ENCODE data around the gene SPNS3.

The SPNS3 gene

DNA sequence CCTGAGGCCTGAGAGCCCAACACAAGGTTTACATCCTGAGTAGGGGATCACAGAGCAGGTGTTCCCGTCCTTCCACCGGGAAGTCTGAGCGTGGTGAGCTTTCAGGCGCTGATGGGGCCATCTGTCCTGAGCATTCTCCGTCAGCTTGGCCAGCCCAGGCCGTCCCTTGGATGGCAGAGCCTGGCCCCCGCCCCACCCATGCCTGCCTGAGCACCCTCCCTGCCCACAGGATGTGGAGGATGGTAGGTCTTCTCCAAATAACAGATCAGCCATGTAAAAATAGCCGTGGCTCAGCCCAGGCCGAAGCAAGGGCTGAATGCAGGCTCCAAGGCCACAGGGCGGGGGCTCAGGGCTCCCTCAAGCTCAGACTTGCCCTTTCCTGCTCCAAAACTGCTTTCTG lies 85.2 kb downstream of the SPNS3 start:
- TF ChIP-seq MYNN (tag by site-specific recombination; IDR thresholded peaks at IDR 0.05; ENCODE audit: borderline replicate concordance) = no peak
- no peak for TF ChIP-seq ZNF830 (tag by site-specific recombination; IDR thresholded peaks at IDR 0.05; ENCODE audit: low read depth)
- no peaks in the 10 kb centered on the region for H3K36me3 ChIP-seq (ENCODE audit: control insufficient read depth in 2 of 2, insufficient read depth in 1 of 2, low read length in 2 of 2)
- no peak overlapping the region for H3K4me3 ChIP-seq (ENCODE audit: low read depth, low read length)
- H3K4me1 ChIP-seq (ENCODE audit: control insufficient read depth, insufficient read depth, low read length) = no peaks in the 10 kb centered on the region
- no peaks in the 10 kb centered on the region for H3K9me3 ChIP-seq (ENCODE audit: control insufficient read depth, insufficient read depth, low read depth, low read length)
- ChIA-PET CTCF (interaction anchor here (0.6 kb wide), 1 partner anchor 9 kb away, joined by 4 read pairs; no protein-coding TSS in a partner anchor), POLR2A (interaction anchor here (0.6 to 0.8 kb wide), 2 partner anchors 19 to 653 kb away, joined by 4 to 6 read pairs; no protein-coding TSS in a partner anchor)
- no peak overlapping the region for H3K27ac ChIP-seq (ENCODE audit: extremely low read depth, low read depth, low read length)

- POLR2A ChIA-PET = interaction anchor here (0.8 kb wide), 1 partner anchor 19 kb away, joined by 6 read pairs; no protein-coding TSS in a partner anchor
- no peaks in the 10 kb centered on the region for H3K4me1 ChIP-seq (ENCODE audit: control insufficient read depth, insufficient read depth, low read length)
- H3K36me3 ChIP-seq (ENCODE audit: control insufficient read depth in 2 of 2, insufficient read depth in 1 of 2, low read length in 2 of 2) = no peaks in the 10 kb centered on the region
- CTCF ChIA-PET = interaction anchor here (0.6 kb wide), 3 partner anchors 9 to 663 kb away, joined by 3 to 4 read pairs (median 3); no protein-coding TSS in a partner anchor
- TF ChIP-seq ZBTB21 (tag by site-specific recombination; IDR thresholded peaks at IDR 0.05) (no peak), ZNF513 (tag by site-specific recombination; IDR thresholded peaks at IDR 0.05) (no peak), KLF8 (tag by site-specific recombination; IDR thresholded peaks at IDR 0.05) (no peak), ZNF248 (tag by site-specific recombination; IDR thresholded peaks at IDR 0.05) (no peak), KLF7 (tag by site-specific recombination; IDR thresholded peaks at IDR 0.05; ENCODE audit: borderline replicate concordance) (no peak), SP7 (tag by site-specific recombination; IDR thresholded peaks at IDR 0.05) (no peak), ZNF202 (tag by site-specific recombination; IDR thresholded peaks at IDR 0.05; ENCODE audit: borderline replicate concordance) (no peak), SALL2 (tag by site-specific recombination; IDR thresholded peaks at IDR 0.05; ENCODE audit: borderline replicate concordance) (no peak), ZNF654 (tag by site-specific recombination; IDR thresholded peaks at IDR 0.05; ENCODE audit: low read depth) (no peak), ZNF747 (tag by site-specific recombination; IDR thresholded peaks at IDR 0.05) (no peak), ZNF521 (tag by site-specific recombination; IDR thresholded peaks at IDR 0.05) (no peak), ZNF529 (tag by site-specific recombination; IDR thresholded peaks at IDR 0.05; ENCODE audit: insufficient replicate concordance) (no peak), ZNF561 (tag by site-specific recombination; IDR thresholded peaks at IDR 0.05; ENCODE audit: borderline replicate concordance) (no peak), ZSCAN16 (tag by site-specific recombination; IDR thresholded peaks at IDR 0.05) (no peak), ZNF791 (tag by site-specific recombination; IDR thresholded peaks at IDR 0.05) (no peak)
- H3K9me3 ChIP-seq (ENCODE audit: control insufficient read depth, insufficient read depth, low read depth, low read length) = no peaks in the 10 kb centered on the region
- no peak overlapping the region for H3K4me3 ChIP-seq (ENCODE audit: low read depth, low read length)
- H3K27ac ChIP-seq (ENCODE audit: extremely low read depth, low read depth, low read length) = no peak overlapping the region
Measured at GRCh38 chr17:4519361-4519788, 85.6 kb downstream of the SPNS3 start.

- TF ChIP-seq, protein P1, sequence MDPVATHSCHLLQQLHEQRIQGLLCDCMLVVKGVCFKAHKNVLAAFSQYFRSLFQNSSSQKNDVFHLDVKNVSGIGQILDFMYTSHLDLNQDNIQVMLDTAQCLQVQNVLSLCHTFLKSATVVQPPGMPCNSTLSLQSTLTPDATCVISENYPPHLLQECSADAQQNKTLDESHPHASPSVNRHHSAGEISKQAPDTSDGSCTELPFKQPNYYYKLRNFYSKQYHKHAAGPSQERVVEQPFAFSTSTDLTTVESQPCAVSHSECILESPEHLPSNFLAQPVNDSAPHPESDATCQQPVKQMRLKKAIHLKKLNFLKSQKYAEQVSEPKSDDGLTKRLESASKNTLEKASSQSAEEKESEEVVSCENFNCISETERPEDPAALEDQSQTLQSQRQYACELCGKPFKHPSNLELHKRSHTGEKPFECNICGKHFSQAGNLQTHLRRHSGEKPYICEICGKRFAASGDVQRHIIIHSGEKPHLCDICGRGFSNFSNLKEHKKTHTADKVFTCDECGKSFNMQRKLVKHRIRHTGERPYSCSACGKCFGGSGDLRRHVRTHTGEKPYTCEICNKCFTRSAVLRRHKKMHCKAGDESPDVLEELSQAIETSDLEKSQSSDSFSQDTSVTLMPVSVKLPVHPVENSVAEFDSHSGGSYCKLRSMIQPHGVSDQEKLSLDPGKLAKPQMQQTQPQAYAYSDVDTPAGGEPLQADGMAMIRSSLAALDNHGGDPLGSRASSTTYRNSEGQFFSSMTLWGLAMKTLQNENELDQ (tag by site-specific recombination; IDR thresholded peaks at IDR 0.05; ENCODE audit: low read depth) = no peak
- TF ChIP-seq GFI1B (tag by site-specific recombination; IDR thresholded peaks at IDR 0.05) (no peak), WT1 (tag by site-specific recombination; IDR thresholded peaks at IDR 0.05) (no peak), ZNF184 (tag by site-specific recombination; IDR thresholded peaks at IDR 0.05) (no peak), ZNF549 (tag by site-specific recombination; IDR thresholded peaks at IDR 0.05) (no peak)
- H3K36me3 ChIP-seq (ENCODE audit: control insufficient read depth in 2 of 2, insufficient read depth in 1 of 2, low read length in 2 of 2) = no peaks in the 10 kb centered on the region
- H3K9me3 ChIP-seq (ENCODE audit: control insufficient read depth, insufficient read depth, low read depth, low read length) = no peaks in the 10 kb centered on the region
- H3K4me1 ChIP-seq (ENCODE audit: control insufficient read depth, insufficient read depth, low read length) = no peaks in the 10 kb centered on the region
- H3K4me3 ChIP-seq (ENCODE audit: low read depth, low read length) = no peak overlapping the region
- ChIA-PET POLR2A (interaction anchor here (0.6 kb wide), 1 partner anchor 139 kb away, joined by 3 read pairs; no protein-coding TSS in a partner anchor), CTCF (interaction anchor here (0.6 to 1.6 kb wide), 4 partner anchors 99 to 1497 kb away, joined by 3 to 5 read pairs (median 3); no protein-coding TSS in a partner anchor)
- H3K27ac ChIP-seq (ENCODE audit: extremely low read depth, low read depth, low read length) = no peak overlapping the region
Measured at GRCh38 chr17:4520060-4520893, 86.5 kb downstream of the SPNS3 start.

Data from HEK293 (cell line).